Measurements from ENCODE around the gene NEGR1.
"Not testable (repeated sequence)": the region's sequence is repeated elsewhere in the genome, so short reads cannot be mapped to it uniquely, and the experiment has no call there.

The NEGR1 gene

DNA sequence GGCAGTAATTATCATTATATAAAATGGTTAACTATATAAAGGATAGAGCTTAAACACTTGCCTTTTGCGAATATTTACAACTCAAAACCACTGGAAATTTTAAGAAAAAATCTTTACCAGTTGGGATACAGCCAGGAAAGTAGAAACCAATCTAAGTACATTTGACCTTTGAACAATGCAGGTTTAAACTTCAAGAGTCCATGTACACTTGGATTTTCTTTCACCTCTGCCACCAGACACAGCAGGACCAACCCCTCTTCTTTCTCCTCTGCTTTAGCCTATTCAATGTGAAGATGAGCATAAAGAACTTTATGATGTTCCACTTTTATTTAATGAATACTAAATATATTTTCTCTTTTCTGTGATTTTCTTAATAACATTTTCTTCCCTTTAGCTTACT, 361.1 kb downstream of the NEGR1 start:
- no peak for DNase-seq

DNA sequence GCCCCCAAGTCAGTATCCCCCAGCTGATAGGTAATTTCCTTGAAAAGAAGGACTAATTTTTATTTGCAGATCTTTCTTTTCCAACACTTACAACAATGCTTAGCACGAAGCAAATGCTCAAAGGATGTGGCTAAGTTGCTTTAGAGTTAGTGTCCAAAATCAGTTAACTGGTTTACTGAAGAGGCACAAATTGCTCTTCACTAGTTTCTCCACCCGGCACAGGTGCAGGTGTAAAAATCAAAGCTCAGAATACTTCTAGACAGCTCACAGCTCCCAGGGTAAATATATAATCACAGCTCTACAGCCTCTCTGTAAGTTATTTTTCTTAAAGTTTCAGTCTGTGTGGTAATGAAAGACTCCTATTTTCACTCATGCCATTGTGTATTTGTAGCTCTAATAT, 361.8 kb downstream of the NEGR1 start:
- no peak for DNase-seq

DNA sequence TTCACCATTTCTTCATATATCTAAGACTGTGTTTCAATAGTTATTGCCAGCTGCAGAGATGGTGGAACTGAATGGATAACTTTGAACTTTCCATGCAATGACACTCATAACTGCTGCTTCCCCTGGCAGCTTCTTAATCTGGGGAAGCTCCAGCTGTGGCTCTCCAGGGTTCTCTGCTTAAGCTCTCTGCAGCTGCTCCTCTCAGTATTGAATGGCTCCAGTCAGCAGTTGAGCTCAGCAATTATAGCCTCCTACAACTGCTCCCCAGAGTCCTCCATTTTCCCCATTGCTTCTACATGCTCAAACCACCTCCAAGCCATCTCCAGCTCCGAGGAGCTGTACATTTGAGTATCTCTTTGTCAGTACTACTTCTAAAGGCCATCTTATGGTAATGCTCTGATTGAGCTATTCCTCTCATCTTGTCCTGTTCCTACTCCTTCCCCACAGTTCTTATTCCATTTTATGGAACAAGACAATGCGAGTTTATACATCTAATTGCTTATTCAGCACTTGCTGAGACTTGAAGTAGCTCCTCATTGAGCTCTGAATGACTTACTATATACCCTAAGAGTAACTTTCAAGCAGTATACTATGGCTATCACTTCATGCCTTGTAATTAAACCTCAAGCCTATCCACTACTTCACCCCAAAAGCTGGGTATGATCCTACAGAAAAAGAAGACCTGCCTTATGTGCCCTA, 362.4 kb downstream of the NEGR1 start:
- peak; percentile 31 for DNase-seq

DNA sequence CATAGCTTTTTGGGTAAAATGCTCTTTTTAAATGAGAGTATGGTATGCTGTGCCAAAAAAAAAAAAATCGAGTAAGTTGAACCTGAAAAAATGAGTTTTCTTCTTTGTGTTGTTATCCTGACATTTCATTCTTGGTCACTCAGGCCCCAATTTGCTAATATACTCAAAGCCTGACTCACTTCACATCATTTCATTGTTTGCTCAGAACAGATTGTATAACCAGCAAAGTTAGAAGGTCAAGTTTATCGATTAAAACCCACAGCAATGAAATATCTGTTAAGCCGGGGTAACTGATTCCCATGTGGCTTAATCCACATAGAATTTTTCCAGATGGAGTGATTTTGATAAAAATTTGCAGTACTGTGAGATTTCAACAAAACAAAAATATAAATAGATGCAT, 363.7 kb downstream of the NEGR1 start:
- no peak for DNase-seq

DNA sequence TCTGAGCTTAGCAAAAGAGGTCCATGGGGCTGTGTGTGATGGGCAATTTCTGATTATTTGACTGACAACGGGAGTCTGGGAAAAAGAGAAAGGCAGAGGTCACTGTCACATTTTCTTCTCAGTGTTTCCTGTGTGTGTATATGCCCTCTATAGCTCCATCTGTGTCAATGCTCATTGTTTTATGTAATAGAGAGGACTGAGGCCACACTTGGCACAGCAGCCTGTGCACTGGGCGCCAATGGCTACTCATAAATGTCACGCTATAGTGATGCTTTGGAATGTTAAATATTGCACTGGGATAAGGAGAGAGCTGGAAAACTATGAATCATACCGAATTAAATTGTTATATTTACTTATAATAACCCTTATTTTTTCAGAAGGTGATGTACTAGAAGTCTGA, 365.4 kb downstream of the NEGR1 start:
- no peak for DNase-seq

DNA sequence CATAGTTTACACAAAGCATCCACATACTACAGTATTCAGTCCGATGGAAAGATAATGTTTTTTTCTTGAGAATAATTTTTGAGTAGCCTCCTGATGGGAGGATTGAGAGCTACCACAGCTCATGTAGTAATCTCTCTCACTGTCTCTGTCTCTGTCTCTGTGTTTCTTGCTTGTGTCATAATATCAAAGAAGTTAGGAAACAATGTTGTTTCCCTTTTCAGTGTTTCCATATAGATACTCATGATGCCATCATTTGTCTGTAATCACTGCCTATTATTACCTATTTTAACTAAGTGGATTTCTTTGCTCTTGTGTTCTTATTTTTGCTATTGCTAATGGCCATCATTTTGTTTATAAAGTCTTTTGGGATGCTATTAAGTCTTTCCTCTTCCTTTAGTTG, 367.7 kb downstream of the NEGR1 start:
- no peak for DNase-seq

DNA sequence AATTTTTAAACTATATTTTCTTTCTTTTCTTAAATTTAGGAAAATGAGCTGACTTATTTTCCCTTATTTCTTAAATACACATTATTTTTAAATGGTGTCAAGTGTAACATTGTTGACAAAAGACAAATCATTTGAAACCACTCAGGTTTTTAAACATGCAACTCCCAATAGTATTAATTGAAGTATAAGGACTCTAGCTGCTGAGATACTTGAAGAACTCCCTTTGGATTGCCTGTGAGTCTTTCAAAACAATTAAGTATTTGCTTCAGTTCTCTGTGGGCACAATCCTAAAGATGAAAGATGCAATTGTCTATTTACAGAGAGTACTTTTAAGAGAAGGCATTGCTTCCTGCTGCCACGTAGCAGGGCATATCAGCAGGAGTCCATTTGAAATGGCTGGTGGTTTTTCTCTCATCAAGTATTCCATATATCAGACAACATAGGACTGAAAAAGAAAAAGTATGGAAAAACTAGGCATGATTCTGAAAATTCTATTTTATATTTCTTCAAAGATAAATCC, 373.4 kb downstream of the NEGR1 start:
- no peak for DNase-seq

DNA sequence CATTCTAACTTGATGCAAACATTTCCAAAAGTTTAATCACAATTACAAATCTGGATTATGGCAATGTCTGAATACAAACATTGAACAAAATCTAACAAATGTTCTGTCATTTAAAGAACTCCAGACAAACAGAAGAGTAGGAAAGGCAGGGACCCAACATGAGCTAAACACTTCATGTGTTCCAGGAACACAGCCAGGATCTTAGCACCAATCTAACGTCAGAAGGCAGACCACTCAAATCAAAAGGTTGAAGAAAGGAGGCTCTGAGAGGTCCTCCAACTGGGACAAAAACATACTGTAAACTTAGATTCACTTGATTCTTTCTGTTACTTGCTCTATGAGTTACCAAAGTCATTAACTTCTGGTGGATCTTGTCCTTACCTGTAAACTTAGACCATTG, 374.0 kb downstream of the NEGR1 start:
- DNase-seq, result no peak

DNA sequence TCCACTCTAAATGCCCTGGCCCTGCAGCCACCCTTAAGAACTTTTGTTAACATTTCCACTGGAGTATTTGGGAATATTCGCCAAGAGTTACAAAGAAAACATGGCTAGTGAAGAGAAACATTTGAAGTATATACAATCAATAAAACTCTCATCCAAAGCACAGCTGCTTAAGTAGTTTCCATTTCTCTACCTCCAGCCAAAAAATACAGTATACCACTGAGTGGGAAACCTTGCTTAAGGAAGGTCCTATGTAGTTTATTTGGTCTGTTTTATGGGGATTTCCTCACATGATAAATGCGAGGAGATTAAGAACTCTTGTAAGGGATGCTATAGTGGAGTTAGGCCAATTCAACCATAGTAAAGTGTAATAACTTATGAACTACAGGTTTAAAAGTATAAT, 382.5 kb downstream of the NEGR1 start:
- DNase-seq, result no peak

DNA sequence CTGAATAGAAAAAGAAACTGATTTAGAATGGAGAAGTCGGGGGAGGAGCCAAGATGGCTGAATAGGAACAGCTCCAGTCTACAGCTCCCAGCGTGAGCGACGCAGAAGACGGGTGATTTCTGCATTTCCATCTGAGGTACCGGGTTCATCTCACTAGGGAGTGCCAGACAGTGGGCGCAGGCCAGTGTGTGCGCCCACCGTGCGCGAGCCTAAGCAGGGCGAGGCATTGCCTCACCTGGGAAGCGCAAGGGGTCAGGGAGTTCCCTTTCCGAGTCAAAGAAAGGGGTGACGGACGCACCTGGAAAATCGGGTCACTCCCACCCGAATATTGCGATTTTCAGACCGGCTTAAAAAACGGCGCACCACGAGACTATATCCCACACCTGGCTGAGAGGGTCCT, 394.2 kb downstream of the NEGR1 start:
- not testable (repeated sequence) for DNase-seq

DNA sequence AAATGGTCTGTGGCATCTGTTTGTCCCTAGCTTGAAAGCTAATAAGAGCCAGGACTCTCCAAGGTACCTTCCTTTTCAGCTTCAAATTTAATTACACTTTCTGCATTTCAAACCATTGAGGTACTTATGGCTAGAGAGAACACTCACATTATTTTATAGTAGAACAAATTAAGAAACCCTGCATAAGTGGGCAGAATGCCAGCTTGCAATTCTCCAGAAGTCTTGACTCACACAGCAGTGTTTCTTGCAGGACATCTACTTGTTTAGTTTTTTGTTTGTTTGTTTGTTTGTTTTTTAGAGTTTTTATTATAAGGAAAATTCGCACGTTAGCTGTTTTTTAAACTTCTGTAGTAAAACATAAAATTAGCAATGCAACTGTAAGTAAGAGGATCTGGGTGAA, 397.2 kb downstream of the NEGR1 start:
- no peak for DNase-seq

DNA sequence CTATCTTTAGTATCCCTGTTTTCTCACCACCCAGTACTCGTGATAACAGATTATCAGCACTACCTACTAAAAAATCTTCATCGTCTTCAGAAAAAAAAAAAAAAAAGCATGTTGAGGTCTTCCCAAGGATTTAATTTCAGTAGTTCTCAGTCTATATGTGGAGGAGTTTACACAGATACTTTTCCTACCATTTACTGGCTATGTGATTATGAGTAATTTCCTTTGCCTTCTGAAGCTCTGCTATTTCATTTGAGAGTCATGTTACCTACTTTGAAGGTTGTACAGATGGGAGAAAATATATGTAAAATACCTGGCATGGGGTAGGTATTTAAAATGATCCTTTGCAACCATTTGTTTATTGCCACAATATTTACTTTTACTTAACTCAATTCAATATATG, 399.7 kb downstream of the NEGR1 start:
- DNase-seq, result peak; percentile 59

DNA sequence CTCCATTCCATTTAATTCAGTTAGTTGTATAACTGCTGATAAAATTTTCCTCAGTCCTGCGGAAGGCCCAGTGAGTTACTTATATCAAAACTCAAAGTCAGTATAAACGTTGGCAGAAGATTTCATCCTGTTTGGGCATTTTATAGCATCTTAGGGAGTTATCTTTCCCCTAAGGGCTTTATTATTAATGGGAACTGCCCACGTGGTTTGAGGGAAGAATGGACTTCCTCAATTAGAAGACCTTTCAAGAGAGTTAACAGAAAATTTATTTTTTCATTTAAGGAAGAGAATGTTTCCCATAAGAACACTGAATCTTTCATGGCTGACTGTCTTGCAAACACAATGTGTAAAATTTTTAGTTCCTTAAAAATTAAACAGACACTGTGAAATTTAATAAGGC, 400.1 kb downstream of the NEGR1 start:
- no peak for DNase-seq

DNA sequence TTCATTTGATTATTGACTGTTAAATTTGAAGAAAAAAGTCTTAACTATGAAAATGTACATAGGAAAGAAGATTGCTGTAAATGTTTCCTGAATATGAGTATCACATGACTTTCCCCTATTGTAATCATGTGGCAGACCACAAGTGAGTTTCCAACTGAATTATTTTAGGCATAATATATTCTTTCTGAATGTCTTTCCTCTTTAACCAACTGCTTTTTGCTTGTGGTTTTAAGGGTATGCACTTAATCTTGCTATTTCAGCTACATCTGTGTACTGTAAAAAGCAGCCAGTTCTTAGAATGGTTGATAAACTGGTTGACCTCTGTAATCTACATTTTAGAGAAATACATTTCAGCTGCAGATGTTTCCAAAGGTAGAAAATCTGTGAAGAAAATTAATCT, 400.7 kb downstream of the NEGR1 start:
- no peak for DNase-seq

DNA sequence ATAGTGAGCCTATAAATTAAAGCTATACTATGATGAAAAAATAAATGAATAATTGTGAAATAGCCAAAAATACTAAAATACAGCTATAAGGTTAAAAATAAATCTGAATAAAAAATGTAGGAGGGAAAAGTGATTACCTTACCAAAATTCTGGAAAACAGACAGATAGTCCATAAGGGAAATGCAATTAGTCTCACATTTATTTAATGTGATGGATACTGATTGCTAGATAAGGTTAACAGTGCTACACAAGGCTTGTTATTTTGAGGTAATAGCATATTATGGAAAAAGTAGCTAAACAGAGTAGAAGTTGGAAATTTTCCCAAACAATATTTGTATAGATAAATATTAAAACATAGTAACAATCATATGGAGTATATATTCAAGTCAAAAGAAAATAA, 413.0 kb downstream of the NEGR1 start:
- DNase-seq, result no peak

DNA sequence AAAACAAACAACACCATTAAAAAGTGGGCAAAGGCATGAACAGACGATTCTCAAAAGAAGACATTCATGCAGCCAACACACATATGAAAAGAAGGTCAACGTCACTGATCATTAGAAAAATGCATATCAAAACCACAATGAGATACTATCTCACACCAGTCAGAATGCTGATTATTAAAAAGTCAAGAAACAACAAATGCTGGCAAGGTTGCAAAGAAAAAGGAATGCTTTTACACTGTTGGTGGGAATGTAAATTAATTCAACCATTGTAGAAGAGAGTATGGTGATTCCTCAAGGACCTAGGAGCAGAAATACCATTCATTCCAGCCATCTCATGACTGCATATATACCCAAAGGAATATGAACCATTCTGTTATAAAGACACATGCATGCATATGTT, 419.6 kb downstream of the NEGR1 start:
- DNase-seq, result no peak

DNA sequence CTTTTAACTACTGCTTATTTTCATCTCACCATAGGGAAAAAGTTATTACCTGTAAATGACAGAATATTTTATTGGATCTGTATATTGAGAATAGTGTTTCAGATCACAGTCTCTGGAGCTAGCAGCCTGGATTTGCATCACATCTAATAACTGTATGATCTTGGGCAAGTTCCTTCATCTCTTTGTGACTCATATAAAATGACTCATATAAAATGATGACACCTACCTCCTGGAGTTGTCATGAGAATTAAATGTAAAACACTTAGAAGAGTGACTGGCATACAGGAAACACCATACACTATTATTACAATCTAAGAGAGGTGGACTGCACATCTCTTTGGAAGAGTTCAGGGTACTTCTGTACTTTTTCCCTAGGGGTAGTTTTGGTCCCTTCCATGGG, 421.3 kb downstream of the NEGR1 start:
- no peak for DNase-seq

DNA sequence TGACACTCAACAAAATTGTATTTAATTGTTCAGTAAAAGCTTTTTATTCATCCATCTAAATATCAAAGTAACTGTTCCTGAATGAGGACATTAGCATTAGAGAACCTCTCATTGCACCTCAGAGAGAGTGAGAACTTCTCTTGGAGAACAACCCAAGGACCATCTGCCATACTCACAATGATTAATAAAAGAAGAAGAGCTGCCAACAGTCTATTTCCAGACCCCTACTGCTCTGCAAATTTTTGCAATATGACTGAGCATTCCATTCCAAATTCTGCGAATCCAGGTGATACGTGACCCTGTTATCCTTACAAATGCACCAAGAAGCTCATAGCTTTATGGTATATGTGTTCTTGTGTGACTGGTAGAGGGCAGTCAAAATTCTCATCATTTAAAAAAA, 422.5 kb downstream of the NEGR1 start:
- no peak for DNase-seq

DNA sequence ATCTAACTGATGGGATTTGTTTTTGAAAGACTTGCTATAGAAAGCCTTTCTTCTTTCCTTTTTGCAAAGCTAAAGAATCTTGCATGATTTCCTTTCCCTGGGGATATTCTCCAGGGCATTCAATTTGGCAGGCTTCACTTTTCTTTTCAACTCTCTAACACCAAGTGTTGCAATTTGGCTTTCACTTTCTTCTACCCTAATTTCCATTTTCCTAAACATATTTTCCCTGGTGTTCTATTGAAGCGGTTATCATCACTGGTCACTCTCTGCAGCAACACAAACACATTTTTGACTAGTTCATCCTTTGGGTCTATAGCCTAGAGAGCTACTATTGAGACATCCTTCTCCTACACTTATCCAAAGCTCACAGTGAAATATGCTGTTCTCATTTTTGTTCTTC, 424.5 kb downstream of the NEGR1 start:
- peak; percentile 16 for DNase-seq

DNA sequence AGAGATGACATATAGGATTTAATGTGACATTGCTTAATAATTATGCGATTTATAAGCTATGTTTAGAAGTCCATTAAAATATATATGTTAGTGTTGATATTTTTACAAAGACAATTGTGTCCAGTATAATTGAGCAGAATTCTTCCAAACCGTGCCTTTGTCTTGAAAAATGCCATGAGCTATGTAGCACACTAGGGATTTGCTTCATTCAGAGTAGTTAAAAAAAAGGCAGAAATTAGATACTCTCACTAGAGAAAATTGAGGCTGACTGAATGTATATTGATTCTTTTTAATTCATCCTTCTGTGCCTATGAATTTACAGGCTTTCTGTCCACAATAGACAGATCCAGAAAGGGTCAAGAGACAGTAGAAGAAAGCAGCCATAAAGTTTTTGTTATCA, 429.0 kb downstream of the NEGR1 start:
- DNase-seq, result peak; percentile 35

DNA sequence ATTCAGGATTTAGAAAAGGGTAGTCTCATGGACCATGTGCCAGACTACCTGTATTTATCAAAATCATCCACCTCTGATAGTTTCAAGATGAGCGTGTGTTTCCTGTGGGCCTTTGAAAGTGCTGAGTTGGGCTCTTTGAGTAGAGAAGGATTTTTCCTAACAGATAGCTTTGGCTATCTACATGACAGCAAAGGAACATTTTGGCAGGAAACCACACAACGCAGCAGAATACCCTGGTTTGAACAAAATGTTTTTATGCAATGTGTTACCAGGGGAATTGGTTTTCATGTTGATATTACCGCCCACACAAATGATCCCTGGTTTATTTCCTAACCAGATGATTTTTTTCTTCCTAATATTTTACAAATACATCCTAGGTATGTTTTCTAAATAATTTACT, 431.4 kb downstream of the NEGR1 start:
- no peak for DNase-seq

DNA sequence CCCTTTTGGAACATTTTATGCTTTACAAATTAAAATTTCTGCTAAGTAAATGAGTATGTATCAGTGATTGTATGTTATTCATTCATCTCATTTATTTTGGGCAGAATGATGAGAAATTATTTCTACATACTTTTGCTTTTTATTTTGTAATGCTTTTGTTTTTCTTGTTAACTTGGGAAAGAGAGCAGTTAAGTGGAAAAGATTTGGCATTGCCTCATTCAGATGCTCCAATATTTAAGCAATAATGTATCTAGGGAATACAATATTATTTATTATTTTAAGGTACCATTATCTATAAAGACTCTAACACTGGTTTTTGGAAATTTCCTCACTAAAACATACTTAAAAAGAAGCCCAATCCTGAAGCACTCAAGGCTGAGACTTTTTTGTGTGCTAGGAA, 431.8 kb downstream of the NEGR1 start:
- no peak for DNase-seq

DNA sequence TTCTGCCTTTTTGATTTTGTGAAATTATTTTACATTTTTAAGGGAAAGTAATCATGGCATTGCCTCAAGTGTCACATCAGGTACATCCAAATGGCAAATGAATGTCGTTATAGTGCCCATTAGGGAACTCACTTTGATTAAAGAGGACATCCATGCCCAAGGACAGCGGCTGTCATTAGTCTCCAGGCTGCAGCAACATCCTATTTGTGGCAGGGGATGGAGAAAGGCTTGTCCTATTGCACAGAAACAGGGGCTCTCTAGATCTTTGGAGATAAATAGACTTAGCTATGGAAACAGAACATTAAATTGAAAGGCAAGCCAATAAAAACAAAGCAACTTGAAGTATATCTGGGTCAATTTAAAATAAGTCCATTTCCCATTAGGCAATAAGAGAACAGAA, 439.3 kb downstream of the NEGR1 start:
- DNase-seq, result no peak

DNA sequence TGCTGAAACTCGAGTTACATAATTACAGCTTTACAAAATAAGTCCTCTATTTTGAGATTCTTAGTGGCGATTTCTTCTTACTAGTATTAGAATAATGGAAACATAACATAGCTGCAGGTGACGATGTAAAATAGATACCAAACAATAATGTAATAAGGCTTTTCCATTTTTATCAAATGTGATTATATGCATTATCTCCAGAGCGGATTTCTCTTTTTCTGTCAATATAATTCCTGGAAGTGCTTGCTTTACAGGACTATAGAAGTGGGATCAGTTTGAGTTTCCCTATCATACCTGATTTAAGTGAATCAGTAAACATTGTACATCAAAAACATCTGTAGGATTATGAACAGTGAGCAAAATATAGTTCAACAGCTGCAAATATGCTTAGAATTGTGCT, 442.5 kb downstream of the NEGR1 start:
- no peak for DNase-seq

DNA sequence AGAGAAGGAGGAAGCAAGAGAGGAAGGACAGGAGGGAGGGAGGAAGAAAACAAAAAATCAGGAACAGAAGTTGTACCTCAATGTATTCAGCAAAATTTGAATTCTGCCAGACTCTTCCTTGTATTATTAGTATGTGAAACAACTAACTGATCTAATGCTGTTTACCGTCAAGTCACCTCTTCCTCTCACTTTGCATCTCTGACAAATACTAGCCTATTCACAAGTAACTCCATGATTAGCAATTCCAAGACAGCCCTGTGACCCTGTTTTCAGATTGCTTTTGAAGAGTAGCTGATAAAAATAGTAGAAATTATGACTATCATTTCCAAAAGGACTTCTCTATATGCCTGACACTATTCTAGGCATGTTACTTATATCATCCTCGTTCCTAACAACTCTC, 445.4 kb downstream of the NEGR1 start:
- no peak for DNase-seq

DNA sequence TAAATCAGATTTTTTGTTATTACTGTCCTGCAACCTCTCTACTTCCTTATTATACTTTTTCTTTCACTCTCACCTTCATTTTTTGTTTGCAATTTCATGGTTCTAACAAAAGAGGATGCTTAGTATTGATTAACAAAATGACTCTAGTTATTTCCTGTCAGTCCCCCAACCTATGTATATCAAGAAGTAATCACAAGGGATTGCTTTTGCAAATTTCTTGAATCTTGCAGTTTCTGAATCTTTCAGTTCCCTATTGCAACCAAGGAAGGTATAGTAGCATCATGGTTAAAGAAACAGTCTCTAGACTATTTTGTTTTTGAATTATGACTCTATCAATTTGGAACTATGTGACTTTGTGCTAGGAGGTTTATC, 446.9 kb downstream of the NEGR1 start:
- DNase-seq, result no peak
